PFSK-1 (cell line): ENCODE measurements around the gene GIT2.

Experiments
- POLR2AphosphoS5 ChIP-seq: IDR thresholded peaks from 2 replicates; pipeline ENCODE4 v1.6.1; 2012; ENCODE audit warnings: low read depth, mild to moderate bottlenecking, control low read depth, low read length, moderate library complexity
- REST ChIP-seq, 2 experiments: IDR thresholded peaks; 2 replicates each; pipeline versions ENCODE4 v1.6.1 to v1.8.0; 2011 to 2012; ENCODE audit warnings: low read depth in 2 of 2, low read length in 2 of 2, control low read depth in 1 of 2, inconsistent platforms in 1 of 2, mild to moderate bottlenecking in 1 of 2, moderate library complexity in 1 of 2; ENCODE audit not compliant: insufficient read depth in 1 of 2

DNA sequence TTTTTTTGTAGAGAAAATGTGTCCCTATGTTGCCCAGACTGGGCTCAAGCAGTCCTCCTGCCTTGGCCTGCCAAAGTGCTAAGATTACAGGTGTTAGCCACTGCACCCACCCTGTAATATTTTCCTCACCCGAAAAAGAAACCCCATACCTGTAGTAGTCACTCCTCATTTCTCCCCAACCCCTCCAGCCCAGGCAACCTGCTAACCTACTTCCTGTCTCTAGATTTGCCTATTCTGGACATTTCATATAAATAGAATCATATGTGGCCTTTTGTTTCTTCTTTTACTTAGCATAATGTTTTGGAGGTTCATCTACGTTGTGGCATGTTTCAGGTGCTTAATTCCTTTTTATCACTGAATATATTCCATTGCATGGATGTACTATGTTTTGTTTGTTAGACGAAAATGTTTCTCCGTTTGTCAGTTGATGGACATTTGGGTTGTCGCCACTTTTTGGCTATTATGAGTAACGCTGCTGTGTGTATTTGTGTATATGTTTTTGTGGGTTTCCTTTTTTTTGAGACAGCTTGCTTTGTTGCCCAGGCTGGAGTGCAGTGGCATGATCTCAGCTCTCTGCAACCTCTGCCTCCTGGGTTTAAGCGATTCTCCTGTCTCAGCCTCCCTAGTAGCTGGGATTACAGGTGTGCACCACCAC is 9.3 kb upstream of the GIT2 start:
- TF ChIP-seq REST (IDR thresholded peaks at IDR 0.05; ENCODE audit: insufficient read depth in 1 of 2, low read depth in 2 of 2, low read length in 2 of 2) (no peak), POLR2AphosphoS5 (no peak)
